ENCODE results near the gene RASL11A. TPM values are rescaled to one million over a fixed set of nuclear protein-coding genes. Genes with fewer than 3 reads are reported as not detected.

Gene RASL11A
- polyA plus RNA-seq, 2 of the 4 experiments (the other 2 are of a cell fraction): 2.1 to 4.7 TPM

GRCh38 chr13:27308941-27309340 is 38.3 kb downstream of the RASL11A start:
- no peak for ATAC-seq
- Histone ChIP-seq H3K4me3 (no peak overlapping the region), H3K4me1 (peaks cover 16% of the 10 kb centered on the region), H3K27ac (no peak overlapping the region), H3K9me3 (no peaks in the 10 kb centered on the region), H3K4me2 (no peak overlapping the region)
- 86% methylated on average over 19 of the region's 19 CpGs for WGBS (ENCODE audit: missing lambda C conversion rate)
- POLR2A ChIA-PET: no interaction called here
- no peak for TF ChIP-seq KDM5A (IDR thresholded peaks at IDR 0.05)
- TF ChIP-seq FOSL2 (IDR thresholded peaks at IDR 0.05): no peak
- TF ChIP-seq FOSL2 (CRISPR knock-in tag; IDR thresholded peaks at IDR 0.05): no peak
- TF ChIP-seq HOXB5 (CRISPR knock-in tag; IDR thresholded peaks at IDR 0.05): no peak
- TF ChIP-seq CEBPB (IDR thresholded peaks at IDR 0.05): no peak
- no peak for TF ChIP-seq CBX2 (IDR thresholded peaks at IDR 0.05; ENCODE audit: borderline replicate concordance, low read depth)
- no peak for TF ChIP-seq HEYL (CRISPR knock-in tag; IDR thresholded peaks at IDR 0.05)
- FAIRE-seq: no peak
- no peak for DNase-seq (ENCODE audit: low read depth in 1 of 2, low spot score in 1 of 2)
- CTCF ChIA-PET: interaction anchor here (1.1 kb wide), 1 partner anchor 50 kb away, joined by 4 read pairs; no protein-coding TSS in a partner anchor

GRCh38 chr13:27309401-27309958 is 38.9 kb downstream of the RASL11A start:
- no peak overlapping the region for H3K4me3 ChIP-seq
- peaks cover 16% of the 10 kb centered on the region for H3K4me1 ChIP-seq
- ChIA-PET POLR2A (no interaction called here), CTCF (interaction anchor here (1.1 kb wide), 1 partner anchor 49 kb away, joined by 4 read pairs; no protein-coding TSS in a partner anchor)
- H3K27ac ChIP-seq: no peak overlapping the region
- DNase-seq (ENCODE audit: low read depth in 1 of 2, low spot score in 1 of 2) (peak in 1 of 2 experiments; percentile 5), FAIRE-seq (no peak), ATAC-seq (peak in 1 of 2 experiments; percentile 22; a peak in 1 of 6 replicates)
- 42% methylated on average over 5 of the region's 7 CpGs for WGBS (ENCODE audit: missing lambda C conversion rate)
- TF ChIP-seq HDAC2 (IDR thresholded peaks at IDR 0.05) (no peak), ZSCAN20 (CRISPR knock-in tag; IDR thresholded peaks at IDR 0.05) (no peak)
- no peaks in the 10 kb centered on the region for H3K9me3 ChIP-seq
- H3K4me2 ChIP-seq: no peak overlapping the region

- no peak overlapping the region for H3K4me3 ChIP-seq
- ChIA-PET POLR2A (no interaction called here), CTCF (interaction anchor here (1.1 to 1.2 kb wide), 2 partner anchors 26 to 49 kb away, joined by 3 to 4 read pairs; no protein-coding TSS in a partner anchor)
- peaks cover 16% of the 10 kb centered on the region for H3K4me1 ChIP-seq
- no peak overlapping the region for H3K27ac ChIP-seq
- ATAC-seq (no peak), FAIRE-seq (no peak), DNase-seq (ENCODE audit: low read depth in 1 of 2, low spot score in 1 of 2) (peak in 1 of 2 experiments; percentile 34)
- H3K4me2 ChIP-seq: no peak overlapping the region
- 59% methylated on average over 9 of the region's 9 CpGs for WGBS (ENCODE audit: missing lambda C conversion rate)
- no peaks in the 10 kb centered on the region for H3K9me3 ChIP-seq
- no peak for TF ChIP-seq FOSL2 (IDR thresholded peaks at IDR 0.05)
- peak; percentile 45; the same call in 1 of the 2 replicates for TF ChIP-seq FOSL2 (CRISPR knock-in tag; IDR thresholded peaks at IDR 0.05)
- TF ChIP-seq BHLHE40 (IDR thresholded peaks at IDR 0.05; ENCODE audit: low read depth, low read length): no peak
These were observed 39.5 kb downstream of the RASL11A start for GRCh38 chr13:27309967-27310598.

- ATAC-seq: no peak
- Histone ChIP-seq H3K4me1 (peaks cover 16% of the 10 kb centered on the region), H3K4me3 (no peak overlapping the region), H3K9me3 (no peaks in the 10 kb centered on the region), H3K4me2 (no peak overlapping the region), H3K27ac (no peak overlapping the region)
- ChIA-PET CTCF (interaction anchor here (0.6 to 1.2 kb wide), 2 partner anchors 27 to 89 kb away, joined by 3 read pairs; no protein-coding TSS in a partner anchor), POLR2A (no interaction called here)
- no peak for FAIRE-seq
- DNase-seq (ENCODE audit: low read depth in 1 of 2, low spot score in 1 of 2): no peak
- 55% methylated on average over 2 of the region's 2 CpGs for WGBS (ENCODE audit: missing lambda C conversion rate)
- no peak for TF ChIP-seq CHD4 (IDR thresholded peaks at IDR 0.05; ENCODE audit: borderline replicate concordance)
- no peak for TF ChIP-seq ZNF302 (CRISPR knock-in tag; IDR thresholded peaks at IDR 0.05)
- TF ChIP-seq POLR2A (IDR thresholded peaks at IDR 0.05; ENCODE audit: low read length): no peak
- TF ChIP-seq RAD21 (conservative IDR thresholded peaks at IDR 0.05 in 1 of 2, IDR thresholded peaks at IDR 0.05 in 1 of 2): no peak
- TF ChIP-seq HES2 (IDR thresholded peaks at IDR 0.05): no peak
- no peak for TF ChIP-seq EP300 (IDR thresholded peaks at IDR 0.05)
- no peak for TF ChIP-seq RNF2 (IDR thresholded peaks at IDR 0.05; ENCODE audit: borderline replicate concordance, low read depth)
- TF ChIP-seq SREBF2 (IDR thresholded peaks at IDR 0.05): no peak
- no peak for TF ChIP-seq NFE2L2 (conservative IDR thresholded peaks at IDR 0.05; ENCODE audit: low read length)
- TF ChIP-seq E2F6 (IDR thresholded peaks at IDR 0.05; ENCODE audit: borderline replicate concordance, low read depth): no peak
- no peak for TF ChIP-seq HEYL (CRISPR knock-in tag; IDR thresholded peaks at IDR 0.05)
- TF ChIP-seq JUNB (IDR thresholded peaks at IDR 0.05): no peak
- TF ChIP-seq RARB (CRISPR knock-in tag; IDR thresholded peaks at IDR 0.05): no peak
- no peak for TF ChIP-seq FOSB (CRISPR knock-in tag; IDR thresholded peaks at IDR 0.05)
- TF ChIP-seq ELK1 (IDR thresholded peaks at IDR 0.05; ENCODE audit: low read depth, low read length): no peak
- no peak for TF ChIP-seq USF2 (IDR thresholded peaks at IDR 0.05)
- no peak for TF ChIP-seq JUN (IDR thresholded peaks at IDR 0.05)
- no peak for TF ChIP-seq RFX5 (IDR thresholded peaks at IDR 0.05)
- TF ChIP-seq EHMT2 (IDR thresholded peaks at IDR 0.05; ENCODE audit: low read depth): no peak
- TF ChIP-seq BHLHE40 (IDR thresholded peaks at IDR 0.05; ENCODE audit: low read depth, low read length): no peak
These were observed 40.3 kb downstream of the RASL11A start for GRCh38 chr13:27310946-27311345.

All from A549 (cell line).